ENCODE results near the gene DLG5.

GRCh38 chr10:77855404-77856155 is 71.0 kb downstream of the DLG5 start:
- no peak for TF ChIP-seq CTCF (IDR thresholded peaks at IDR 0.05; ENCODE audit: insufficient read depth, low read length, poor library complexity, severe bottlenecking)
- no peak for TF ChIP-seq EZH2phosphoT487 (conservative IDR thresholded peaks at IDR 0.05; ENCODE audit: low read length)

All from SU-DHL-6 (cell line).